H1 (cell line): ENCODE measurements around the gene THBS1.

Experiments
- CREB1 ChIP-seq: IDR thresholded peaks from 2 replicates; pipeline ENCODE4 v1.6.1; 2012; ENCODE audit warnings: inconsistent platforms
- CTCF ChIP-seq, 3 experiments: IDR thresholded peaks; 1 replicate in 2 of 3; 2 replicates in 1 of 3; pipeline versions ENCODE4 v1.5.1 to v1.6.1; 2011; ENCODE audit warnings: low read length in 3 of 3, mild to moderate bottlenecking in 3 of 3, inconsistent platforms in 2 of 3, low read depth in 1 of 3, moderate library complexity in 1 of 3; ENCODE audit not compliant: insufficient read depth in 1 of 3; ENCODE audit errors: control extremely low read depth in 1 of 3
- POLR2A ChIP-seq, 2 experiments: IDR thresholded peaks; 1 replicate in 1 of 2; 2 replicates in 1 of 2; pipeline ENCODE4 v1.6.1; 2011; ENCODE audit warnings: low read depth in 2 of 2, low read length in 2 of 2, mild to moderate bottlenecking in 2 of 2; ENCODE audit errors: control extremely low read depth in 1 of 2

GRCh38 chr15:39613271-39613670, 32.4 kb downstream of the THBS1 start:
- TF ChIP-seq CTCF (IDR thresholded peaks at IDR 0.05; ENCODE audit: control extremely low read depth in 1 of 3, insufficient read depth in 1 of 3, low read depth in 1 of 3, low read length in 3 of 3): no peak
- TF ChIP-seq CREB1: no peak
- TF ChIP-seq POLR2A (IDR thresholded peaks at IDR 0.05; ENCODE audit: control extremely low read depth in 1 of 2, low read depth in 2 of 2, low read length in 2 of 2): no peak
